GM19240 (cell line): ENCODE results near the gene BMP7.

Source experiments
- DNase-seq: peaks from one replicate; pipeline ENCODE4 v3.0.0; 2011; ENCODE audit warnings: low spot score; ENCODE audit not compliant: insufficient read length

Gene BMP7

GRCh38 chr20:57231161-57231560 is 35.3 kb downstream of the BMP7 start:
- DNase-seq: no peak

- no peak for DNase-seq
These were observed 36.2 kb downstream of the BMP7 start for GRCh38 chr20:57230247-57230646.

GRCh38 chr20:57229490-57229889 is 37.0 kb downstream of the BMP7 start:
- no peak for DNase-seq

- DNase-seq: no peak
These were observed 40.6 kb downstream of the BMP7 start for GRCh38 chr20:57225830-57226229.

- no peak for DNase-seq
These were observed 41.2 kb downstream of the BMP7 start for GRCh38 chr20:57225197-57225733.

GRCh38 chr20:57224641-57225138 is 41.8 kb downstream of the BMP7 start:
- DNase-seq: no peak

- DNase-seq: no peak
These were observed 42.6 kb downstream of the BMP7 start for GRCh38 chr20:57223648-57224489.

- no peak for DNase-seq
These were observed 43.9 kb downstream of the BMP7 start for GRCh38 chr20:57222631-57222950.

GRCh38 chr20:57221916-57222630 is 44.4 kb downstream of the BMP7 start:
- DNase-seq: no peak

- no peak for DNase-seq
These were observed 45.9 kb downstream of the BMP7 start for GRCh38 chr20:57220337-57221145.

- DNase-seq: no peak
These were observed 47.3 kb downstream of the BMP7 start for GRCh38 chr20:57219071-57219677.

GRCh38 chr20:57218489-57218888 is 48.0 kb downstream of the BMP7 start:
- no peak for DNase-seq

GRCh38 chr20:57217802-57218201 is 48.6 kb downstream of the BMP7 start:
- DNase-seq: no peak

GRCh38 chr20:57216669-57217068 is 49.8 kb downstream of the BMP7 start:
- DNase-seq: no peak

GRCh38 chr20:57215826-57216471 is 50.5 kb downstream of the BMP7 start:
- no peak for DNase-seq

GRCh38 chr20:57215426-57215825 is 51.0 kb downstream of the BMP7 start:
- no peak for DNase-seq

GRCh38 chr20:57214948-57215347 is 51.5 kb downstream of the BMP7 start:
- DNase-seq: no peak

- no peak for DNase-seq
These were observed 52.0 kb downstream of the BMP7 start for GRCh38 chr20:57214427-57214826.

- DNase-seq: no peak
These were observed 52.5 kb downstream of the BMP7 start for GRCh38 chr20:57213924-57214323.

GRCh38 chr20:57213291-57213690 is 53.1 kb downstream of the BMP7 start:
- DNase-seq: no peak
